Left lung (tissue), 10 donors: Measurements from ENCODE around the gene TBC1D8B. TPM values are rescaled to one million over a fixed set of nuclear protein-coding genes. Genes with fewer than 3 reads are reported as not detected.
"Not testable (repeated sequence)": the region's sequence is repeated elsewhere in the genome, so short reads cannot be mapped to it uniquely, and the experiment has no call there.

Experiments
- ATAC-seq: fragments of 200-7000 bp; cut with Tn5 transposase; one replicate; pipeline ENCODE4 v1.9.1; 2020; ENCODE audit warnings: moderate library complexity
- DNase-seq, 4 donors: peaks; one replicate each; pipeline ENCODE4 v3.0.0-alpha.2; 2013 to 2020
- H3K27ac ChIP-seq, 2 donors: fragments of 200-600 bp; sonication (generic) in 1 of 2; one replicate each; pipeline versions ENCODE4 v1.5.0 to v1.8.0; 2020 to 2021
- H3K27me3 ChIP-seq, 2 donors: fragments of 200-600 bp; sonication (generic) in 1 of 2; one replicate each; pipeline versions ENCODE4 v1.5.0 to v1.8.0; 2020 to 2021
- H3K36me3 ChIP-seq, 2 donors: fragments of 200-600 bp; sonication (generic) in 1 of 2; one replicate each; pipeline versions ENCODE4 v1.5.0 to v1.8.0; 2020 to 2021
- H3K4me1 ChIP-seq, 2 donors: fragments of 200-600 bp; one replicate each; pipeline ENCODE4 v1.8.0; 2021
- H3K4me3 ChIP-seq, 2 donors: fragments of 200-600 bp; sonication (generic) in 1 of 2; one replicate each; pipeline versions ENCODE4 v1.5.0 to v1.8.0; 2020 to 2021; ENCODE audit warnings: mild to moderate bottlenecking in 1 of 2
- H3K9me3 ChIP-seq, 2 donors: fragments of 200-600 bp; sonication (generic) in 1 of 2; one replicate each; pipeline versions ENCODE4 v1.5.0 to v1.8.0; 2020 to 2021
- intact Hi-C, 2 donors: fragments of 100-400 bp; cut with DNase I; formaldehyde crosslinking; loops; one replicate each; pipeline versions ENCODE4 v1.11.2 to v1.14.2; 2022
- polyA plus RNA-seq, 6 donors: library from polyadenylated mRNA; unstranded; fragments of 120-200 nt; gene quantifications; one replicate each; pipeline ENCODE4 v1.2.1, GENCODE V29; 2013; ENCODE audit not compliant: insufficient read length in 6 of 6
- total RNA-seq, 2 donors: library from RNA; stranded (reverse); fragmentation: NEBNext Ultra II Directional; extraction: Animal tissue kit (Norgen Biotek cat#: 25700); gene quantifications; one replicate each; pipeline ENCODE4 v1.2.1, GENCODE V29; 2021
- TF ChIP-seq, protein P1 (sequence below), 2 donors: fragments of 200-600 bp; sonication (generic) in 1 of 2; IDR thresholded peaks; one replicate each; pipeline versions ENCODE4 v1.5.0 to v1.8.0; 2021; ENCODE audit warnings: antibody characterized with exemption in 2 of 2
- donor health status: DM: no; HTN: yes; CAD: no.
- donor health status: DM: no; HTN: no; CAD: no.

Gene TBC1D8B
- total and polyA plus RNA-seq, 8 donors = 9.6 to 13.3 (median 10.4) TPM

GRCh38 chrX:106780664-106781377, 21.7 kb upstream of the TBC1D8B start:
- no peak for DNase-seq
- Histone ChIP-seq H3K4me1 (no peaks in the 10 kb centered on the region), H3K9me3 (no peaks in the 10 kb centered on the region), H3K36me3 (no peaks in the 10 kb centered on the region), H3K27me3 (peaks cover 0 to 8% of the 10 kb centered on the region in 2 donors), H3K27ac (no peak overlapping the region), H3K4me3 (no peak overlapping the region)
- intact Hi-C loops = no loop called here
- TF ChIP-seq, protein P1, sequence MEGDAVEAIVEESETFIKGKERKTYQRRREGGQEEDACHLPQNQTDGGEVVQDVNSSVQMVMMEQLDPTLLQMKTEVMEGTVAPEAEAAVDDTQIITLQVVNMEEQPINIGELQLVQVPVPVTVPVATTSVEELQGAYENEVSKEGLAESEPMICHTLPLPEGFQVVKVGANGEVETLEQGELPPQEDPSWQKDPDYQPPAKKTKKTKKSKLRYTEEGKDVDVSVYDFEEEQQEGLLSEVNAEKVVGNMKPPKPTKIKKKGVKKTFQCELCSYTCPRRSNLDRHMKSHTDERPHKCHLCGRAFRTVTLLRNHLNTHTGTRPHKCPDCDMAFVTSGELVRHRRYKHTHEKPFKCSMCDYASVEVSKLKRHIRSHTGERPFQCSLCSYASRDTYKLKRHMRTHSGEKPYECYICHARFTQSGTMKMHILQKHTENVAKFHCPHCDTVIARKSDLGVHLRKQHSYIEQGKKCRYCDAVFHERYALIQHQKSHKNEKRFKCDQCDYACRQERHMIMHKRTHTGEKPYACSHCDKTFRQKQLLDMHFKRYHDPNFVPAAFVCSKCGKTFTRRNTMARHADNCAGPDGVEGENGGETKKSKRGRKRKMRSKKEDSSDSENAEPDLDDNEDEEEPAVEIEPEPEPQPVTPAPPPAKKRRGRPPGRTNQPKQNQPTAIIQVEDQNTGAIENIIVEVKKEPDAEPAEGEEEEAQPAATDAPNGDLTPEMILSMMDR (IDR thresholded peaks at IDR 0.05) = no peak
- ATAC-seq = peak; percentile 57

DNA sequence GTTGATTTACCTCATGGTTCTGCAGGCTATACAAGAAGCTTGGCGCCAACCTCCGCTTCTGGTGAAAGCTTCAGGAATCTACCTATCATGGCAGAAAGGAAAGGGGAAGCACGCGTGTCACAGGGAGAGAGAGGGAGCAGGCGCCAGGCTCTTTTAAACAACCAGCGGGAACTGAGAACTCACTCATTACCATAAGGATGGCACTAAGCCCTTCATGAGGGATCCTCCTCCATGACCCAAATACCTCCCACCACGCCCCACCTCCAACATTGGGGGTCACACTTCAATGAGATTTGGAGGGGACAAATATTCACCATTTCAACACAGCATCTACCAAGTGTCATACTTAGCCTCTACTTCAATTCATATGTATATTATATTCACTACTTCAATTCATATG, 18.8 kb upstream of the TBC1D8B start:
- H3K4me1 ChIP-seq = no peaks in the 10 kb centered on the region
- no peak overlapping the region for H3K27ac ChIP-seq
- H3K27me3 ChIP-seq = peaks cover 0 to 14% of the 10 kb centered on the region in 2 donors
- ATAC-seq (no peak), DNase-seq (no peak)
- TF ChIP-seq, protein P1 (IDR thresholded peaks at IDR 0.05) = no peak
- H3K4me3 ChIP-seq = no peak overlapping the region
- H3K36me3 ChIP-seq = no peaks in the 10 kb centered on the region
- intact Hi-C loops = no loop called here
- H3K9me3 ChIP-seq = no peaks in the 10 kb centered on the region

GRCh38 chrX:106791495-106791894, 11.0 kb upstream of the TBC1D8B start:
- Histone ChIP-seq H3K4me3 (no peak overlapping the region), H3K27ac (no peak overlapping the region), H3K27me3 (peaks cover 0 to 13% of the 10 kb centered on the region in 2 donors), H3K4me1 (no peaks in the 10 kb centered on the region), H3K36me3 (no peaks in the 10 kb centered on the region), H3K9me3 (no peaks in the 10 kb centered on the region)
- TF ChIP-seq, protein P1 (IDR thresholded peaks at IDR 0.05) = peak in 1 of 2 donors; percentile 32
- DNase-seq (peak in 1 of 4 donors; percentile 7), ATAC-seq (no peak)
- intact Hi-C loops = no loop called here

GRCh38 chrX:106802063-106802387, 448 bp upstream of the TBC1D8B start:
- H3K27ac ChIP-seq = peak overlapping the region in 1 of 2 donors; percentile 15
- H3K4me3 ChIP-seq = peak overlapping the region; percentile 41 to 55
- intact Hi-C loops = no loop called here
- ATAC-seq (peak; percentile 58), DNase-seq (no peak)
- no peaks in the 10 kb centered on the region for H3K9me3 ChIP-seq
- peaks cover 0 to 8% of the 10 kb centered on the region in 2 donors for H3K27me3 ChIP-seq
- H3K36me3 ChIP-seq = no peaks in the 10 kb centered on the region
- no peaks in the 10 kb centered on the region for H3K4me1 ChIP-seq
- TF ChIP-seq, protein P1 (IDR thresholded peaks at IDR 0.05) = no peak

DNA sequence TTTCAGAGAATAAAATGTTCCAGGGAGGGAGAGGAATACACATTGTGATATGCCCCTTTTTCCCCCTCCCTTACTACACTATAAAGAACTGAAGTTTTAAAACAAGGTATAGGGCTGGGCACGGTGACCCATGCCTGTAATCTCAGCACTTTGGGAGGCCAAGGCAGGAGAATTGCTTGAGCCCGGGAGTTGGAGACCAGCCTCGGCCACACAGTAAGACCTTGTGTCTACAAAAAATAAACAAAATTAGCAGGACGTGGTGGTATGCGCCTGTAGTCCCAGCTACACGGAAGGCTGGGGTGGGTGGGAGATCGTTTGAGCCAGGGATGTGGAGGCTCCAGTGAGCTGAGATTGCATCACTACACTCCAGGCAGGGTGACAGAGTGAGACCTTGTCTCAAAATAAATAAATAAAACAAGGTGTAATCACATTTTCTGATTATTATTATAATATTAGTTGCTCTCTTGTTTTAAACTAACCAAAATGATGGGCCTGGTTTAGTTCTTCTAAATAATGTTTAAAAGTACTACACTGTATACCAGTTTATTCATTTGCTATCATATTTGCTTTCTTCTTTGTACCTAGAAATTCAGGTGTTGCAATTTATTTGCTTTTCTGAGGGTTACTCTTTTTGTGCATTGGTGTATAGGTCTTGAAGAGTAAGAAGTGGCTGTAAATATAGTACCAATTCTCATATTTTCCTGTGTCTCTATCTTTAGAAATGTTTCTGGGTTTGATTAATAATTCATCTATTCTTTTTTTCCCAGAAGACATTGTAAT, 8.8 kb downstream of the TBC1D8B start:
- no peaks in the 10 kb centered on the region for H3K36me3 ChIP-seq
- ATAC-seq = peak; percentile 24
- DNase-seq = no peak
- no peaks in the 10 kb centered on the region for H3K27me3 ChIP-seq
- no peak overlapping the region for H3K4me3 ChIP-seq
- TF ChIP-seq, protein P1 (IDR thresholded peaks at IDR 0.05) = no peak
- H3K4me1 ChIP-seq = no peaks in the 10 kb centered on the region
- H3K9me3 ChIP-seq = no peaks in the 10 kb centered on the region
- intact Hi-C loops = no loop called here
- no peak overlapping the region for H3K27ac ChIP-seq

- intact Hi-C loops, H3K27ac ChIP-seq, H3K27me3 ChIP-seq, H3K4me1 ChIP-seq, ATAC-seq, H3K9me3 ChIP-seq, H3K36me3 ChIP-seq, H3K4me3 ChIP-seq, DNase-seq: not testable (repeated sequence)
Observed at GRCh38 chrX:106812930-106813329, 10.5 kb downstream of the TBC1D8B start.

DNA sequence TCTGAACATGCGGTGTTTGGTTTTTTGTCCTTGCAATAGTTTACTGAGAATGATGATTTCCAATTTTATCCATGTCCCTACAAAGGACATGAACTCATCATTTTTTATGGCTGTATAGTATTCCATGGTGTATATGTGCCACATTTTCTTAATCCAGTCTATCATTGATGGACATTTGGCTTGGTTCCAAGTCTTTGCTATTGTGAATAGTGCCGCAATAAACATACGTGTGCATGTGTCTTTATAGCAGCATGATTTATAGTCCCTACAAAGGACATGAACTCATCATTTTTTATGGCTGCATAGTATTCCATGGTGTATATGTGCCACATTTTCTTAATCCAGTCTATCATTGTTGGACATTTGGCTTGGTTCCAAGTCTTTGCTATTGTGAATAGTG, 11.6 kb downstream of the TBC1D8B start:
- H3K27ac ChIP-seq, H3K36me3 ChIP-seq, DNase-seq, H3K4me1 ChIP-seq, ATAC-seq, H3K27me3 ChIP-seq, H3K4me3 ChIP-seq, intact Hi-C loops, H3K9me3 ChIP-seq: not testable (repeated sequence)
